ENCODE results near the gene EVPL.
"Not testable (repeated sequence)": the region's sequence is repeated elsewhere in the genome, so short reads cannot be mapped to it uniquely, and the experiment has no call there.

EVPL gene

GRCh38 chr17:76048025-76048605, 21.0 kb upstream of the EVPL start:
- DNase-seq, result no peak

GRCh38 chr17:76046064-76046463, 19.0 kb upstream of the EVPL start:
- no peak for DNase-seq

DNA sequence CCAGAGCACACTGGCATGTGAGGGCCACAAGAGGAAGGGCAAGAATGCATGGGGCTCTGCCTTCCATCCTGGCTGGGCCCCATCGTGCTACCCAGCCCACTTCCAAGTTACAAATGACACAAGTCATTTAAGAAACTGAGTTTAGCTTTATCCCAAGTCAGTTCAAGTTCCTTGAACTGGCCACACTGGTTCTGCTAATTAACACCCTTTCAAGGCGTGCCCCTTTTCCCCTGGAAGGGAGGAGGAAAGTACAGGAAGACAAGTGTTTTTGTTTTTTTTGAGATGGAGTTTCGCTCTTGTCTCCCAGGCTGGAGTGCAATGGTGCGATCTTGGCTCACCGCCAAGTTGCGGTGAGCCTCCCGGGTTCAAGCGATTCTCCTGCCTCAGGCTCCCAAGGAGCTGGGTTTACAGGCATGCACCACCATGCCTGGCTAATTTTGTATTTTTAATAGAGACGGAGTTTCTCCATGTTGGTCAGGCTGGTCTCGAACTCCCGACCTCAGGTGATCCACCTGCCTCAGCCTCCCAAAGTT, 17.4 kb upstream of the EVPL start:
- not testable (repeated sequence) for DNase-seq

DNA sequence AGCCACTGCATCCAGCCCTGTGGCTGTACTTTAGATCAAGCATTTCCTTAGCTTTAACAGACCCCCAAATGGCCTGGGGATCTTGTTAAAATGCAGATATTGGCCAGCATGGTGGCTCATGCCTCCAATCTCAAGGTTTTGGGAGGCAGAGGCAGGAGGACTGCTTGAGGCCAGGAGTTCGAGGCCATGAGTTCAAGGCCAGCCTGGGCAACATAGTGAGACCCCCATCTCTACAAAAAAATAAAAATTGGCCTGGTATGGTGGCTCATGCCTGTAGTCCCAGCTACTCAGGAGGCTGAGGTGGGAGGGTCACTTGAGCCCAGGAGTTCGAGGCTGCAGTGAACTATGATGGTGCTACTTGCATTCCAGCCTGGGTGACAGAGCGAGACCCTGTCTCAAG, 15.8 kb upstream of the EVPL start:
- DNase-seq, result not testable (repeated sequence)

DNA sequence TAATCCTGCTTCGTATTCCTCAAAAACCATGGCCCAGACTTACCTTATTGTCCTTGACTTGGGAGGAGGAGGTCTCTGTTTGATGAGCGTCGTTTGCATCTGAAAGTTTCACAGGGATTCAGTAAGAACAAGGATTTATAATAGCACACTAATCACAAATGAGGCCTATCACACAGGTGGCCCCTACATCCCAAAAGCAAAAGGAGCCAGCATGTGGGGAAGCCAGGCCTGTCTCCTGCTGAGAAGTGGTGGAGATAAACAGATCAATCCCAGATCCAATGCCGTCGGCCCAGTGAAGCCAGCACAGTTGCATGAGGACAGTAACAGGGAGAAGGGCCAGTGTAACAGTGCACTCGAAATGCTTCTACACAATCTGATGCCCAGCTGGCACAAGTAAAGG, 13.3 kb upstream of the EVPL start:
- no peak for DNase-seq

GRCh38 chr17:76039121-76039520, 12.0 kb upstream of the EVPL start:
- DNase-seq, result no peak

- DNase-seq, result no peak
Observed at GRCh38 chr17:76038050-76038449, 10.9 kb upstream of the EVPL start.

DNA sequence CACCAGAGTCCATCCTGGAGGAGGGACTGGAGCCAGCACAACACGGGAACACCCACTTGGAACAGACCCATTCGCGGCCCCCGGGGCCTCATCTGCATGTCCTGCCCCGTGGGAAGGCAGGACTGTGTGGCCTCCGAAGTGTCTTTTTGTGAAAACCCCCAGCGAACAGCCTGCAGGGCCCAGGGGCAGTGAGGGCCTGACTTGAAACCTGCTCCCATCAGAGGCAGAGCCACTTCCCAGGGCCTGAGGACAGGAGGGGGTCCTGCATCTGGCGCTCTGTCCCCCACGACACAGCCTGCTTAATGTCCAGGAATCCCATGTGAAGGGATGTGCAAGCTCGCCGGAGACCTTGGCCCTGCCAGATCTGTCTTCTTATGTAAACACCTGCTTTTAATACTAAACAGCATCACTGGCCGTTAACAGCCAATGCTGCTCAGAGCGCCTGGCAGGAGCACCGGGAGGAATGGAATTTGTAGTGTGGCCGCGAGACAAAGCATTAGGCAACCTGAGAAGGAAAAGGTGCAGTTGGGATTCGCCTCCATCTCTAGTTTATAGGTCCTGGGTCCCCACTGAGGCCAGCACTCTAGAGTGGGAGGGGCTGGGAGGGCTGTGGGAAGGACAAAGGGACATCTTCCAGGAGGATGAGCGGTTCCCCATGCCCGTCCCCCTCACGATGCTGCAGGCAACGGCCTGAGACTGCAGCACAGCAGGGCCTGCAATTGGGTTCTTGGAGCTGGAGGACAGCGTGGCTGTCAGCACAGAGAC, 9.6 kb upstream of the EVPL start:
- DNase-seq, result no peak

DNA sequence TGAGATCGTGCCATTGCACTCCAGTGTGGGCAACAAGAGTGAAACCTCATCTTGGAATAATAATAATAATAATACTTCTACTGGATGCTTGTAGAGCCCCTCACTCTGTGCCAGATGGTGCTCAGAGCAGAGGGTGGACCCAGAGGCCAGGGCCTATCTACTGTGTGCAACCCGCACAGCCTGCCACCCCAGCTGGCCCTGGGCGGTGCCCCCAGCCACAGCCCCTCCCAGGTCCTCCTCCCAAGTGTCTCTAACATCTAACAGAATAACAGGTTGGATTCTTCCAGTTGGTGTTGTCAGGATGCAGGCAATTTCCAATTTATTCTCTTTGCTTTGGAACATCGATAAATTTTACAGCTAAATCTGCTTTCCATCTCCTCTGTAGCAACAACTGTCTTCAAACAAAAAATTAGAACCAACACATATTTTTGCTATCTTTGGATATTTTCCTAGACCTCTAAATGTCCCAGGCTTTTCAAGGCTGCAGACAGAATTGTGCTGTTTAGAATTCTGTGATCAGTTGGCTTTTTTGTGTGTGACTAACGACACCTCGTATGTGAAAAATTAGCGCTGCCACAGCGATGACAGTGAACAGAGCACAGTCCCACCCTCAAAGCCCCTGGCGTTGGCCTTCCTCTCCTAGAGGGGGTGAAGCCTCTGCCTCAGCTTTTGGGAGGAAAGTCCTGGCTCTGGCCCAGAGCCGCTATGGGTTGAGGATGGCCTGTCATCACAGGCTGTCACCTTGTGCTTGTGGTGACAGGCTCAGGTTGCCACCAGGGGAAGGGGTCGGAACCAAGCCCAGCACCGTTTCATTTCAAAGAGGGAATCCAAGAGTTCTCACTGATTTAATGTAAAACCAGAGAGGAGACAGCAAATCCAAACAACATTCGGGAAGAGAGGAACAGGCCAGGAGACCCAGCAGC, 7.6 kb upstream of the EVPL start:
- DNase-seq, result no peak

DNA sequence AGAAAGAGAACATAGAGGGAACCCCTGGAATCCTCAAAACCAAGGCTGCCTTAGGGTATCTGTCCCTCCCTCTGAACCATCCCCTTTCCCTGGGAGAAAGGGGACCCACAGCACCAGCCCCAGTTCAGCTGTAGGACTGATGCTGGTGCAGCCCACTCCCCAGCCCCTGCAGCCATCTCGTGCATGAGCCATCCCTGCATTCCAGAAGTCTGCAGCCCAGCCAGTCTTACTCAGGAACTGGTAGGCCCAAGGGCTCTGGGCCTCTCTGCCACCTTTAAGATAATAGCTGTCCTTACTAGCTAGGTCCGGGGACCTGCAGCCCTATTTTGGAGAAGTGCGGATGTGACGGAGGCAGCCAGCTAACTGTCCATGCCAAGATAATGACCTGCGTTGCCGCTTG, 6.0 kb upstream of the EVPL start:
- no peak for DNase-seq

- no peak for DNase-seq
Observed at GRCh38 chr17:76032780-76033108, 5.6 kb upstream of the EVPL start.

DNA sequence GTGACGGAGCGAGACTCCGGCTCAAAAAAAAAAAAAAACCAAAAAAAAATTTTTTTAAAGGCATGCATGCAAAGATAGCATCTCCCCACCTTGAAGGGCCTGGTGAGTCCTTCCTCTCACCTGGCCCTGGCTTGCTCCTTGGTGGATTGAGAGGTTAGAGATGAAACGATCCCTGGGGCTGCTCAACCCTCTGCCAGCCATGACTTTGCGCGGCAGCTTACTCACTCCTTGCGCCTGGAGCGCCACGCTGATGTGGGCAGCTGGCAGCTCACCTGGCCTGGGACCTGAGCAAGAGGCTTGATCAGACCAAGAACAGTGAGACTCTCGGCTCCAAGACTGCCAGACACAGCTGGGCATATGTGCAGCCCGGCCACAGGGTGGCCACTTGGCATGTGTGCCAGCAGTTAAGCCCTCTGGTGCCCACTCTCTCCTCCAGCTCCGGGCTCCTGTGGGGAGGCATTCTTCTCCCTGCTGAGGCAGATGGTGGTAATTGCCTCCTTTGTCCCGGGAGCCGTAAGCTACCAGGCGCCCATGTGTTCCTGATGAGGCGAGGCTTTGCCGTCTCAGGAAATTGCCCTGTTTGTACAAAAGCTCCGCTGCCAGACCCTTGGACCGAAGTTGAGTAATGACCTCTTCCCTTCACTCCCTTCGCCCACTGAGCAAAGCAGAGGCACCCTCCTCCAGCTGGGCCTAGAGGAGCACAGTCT, 5.1 kb upstream of the EVPL start:
- no peak for DNase-seq

- no peak for DNase-seq
Observed at GRCh38 chr17:76026714-76027158, 370 bp downstream of the EVPL start.

DNA sequence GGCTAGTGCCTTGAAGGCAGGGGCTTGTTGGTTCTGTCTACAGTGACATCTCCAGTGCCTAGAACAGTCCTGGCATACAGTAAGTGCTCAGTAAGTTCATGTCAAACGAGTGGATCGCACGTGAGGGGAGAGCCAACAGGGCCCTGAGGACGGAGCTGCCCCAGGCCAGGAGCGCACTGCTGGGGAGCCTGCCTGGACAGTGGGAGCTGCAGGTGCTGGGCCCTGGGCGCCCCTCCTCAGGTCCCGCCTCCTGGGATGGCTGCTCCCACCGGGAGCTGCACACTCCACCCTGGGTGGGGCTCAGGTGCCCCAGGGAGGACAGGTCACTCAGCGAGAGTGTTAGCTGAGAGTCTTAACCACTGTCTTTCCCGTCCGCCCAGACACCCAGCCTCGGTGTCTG, 1.8 kb downstream of the EVPL start:
- no peak for DNase-seq

GRCh38 chr17:76024353-76024752, 2.8 kb downstream of the EVPL start:
- no peak for DNase-seq

- no peak for DNase-seq
Observed at GRCh38 chr17:76023900-76024237, 3.2 kb downstream of the EVPL start.

GRCh38 chr17:76022973-76023899, 3.9 kb downstream of the EVPL start:
- DNase-seq, result no peak

- no peak for DNase-seq
Observed at GRCh38 chr17:76022285-76022684, 4.8 kb downstream of the EVPL start.

GRCh38 chr17:76019833-76020467, 7.2 kb downstream of the EVPL start:
- no peak for DNase-seq

GRCh38 chr17:76018801-76019200, 8.3 kb downstream of the EVPL start:
- DNase-seq, result no peak

DNA sequence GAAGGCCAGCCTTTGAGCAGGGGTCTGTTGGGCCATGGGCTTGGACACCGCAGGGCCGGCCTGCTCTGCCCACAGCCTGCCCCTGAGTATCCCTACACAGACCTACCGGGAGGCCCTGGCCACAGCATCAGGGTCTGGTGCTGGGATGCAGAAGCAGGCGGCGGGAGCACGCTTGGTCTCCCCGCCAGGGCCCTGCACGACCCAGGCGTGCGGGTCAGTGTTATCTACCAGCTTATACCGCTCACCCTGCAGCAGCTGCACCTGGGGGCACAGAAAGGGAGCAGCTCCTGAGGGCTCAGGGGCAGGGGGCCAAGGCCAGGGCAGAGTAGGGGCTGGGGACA, 8.8 kb downstream of the EVPL start:
- DNase-seq, result no peak
